Small intestine (tissue), 7 donors: ENCODE measurements around the gene ROPN1B. TPM values are rescaled to one million over a fixed set of nuclear protein-coding genes. Genes with fewer than 3 reads are reported as not detected.
"Not testable (repeated sequence)": the region's sequence is repeated elsewhere in the genome, so short reads cannot be mapped to it uniquely, and the experiment has no call there.

Experiments used
- DNase-seq, 2 donors: peaks; one replicate each; pipeline versions ENCODE4 v3.0.0 to v3.0.0-alpha.2; 2013
- FAIRE-seq: peaks from 2 replicates; lab custom pipeline; 2012; peaks lifted over from hg19 to GRCh38; lab: Jason Lieb, UNC
- H3K27ac ChIP-seq, 3 donors: one replicate each; pipeline ENCODE4 v1.5.1; 2013; ENCODE audit warnings: low read length in 2 of 3, mild to moderate bottlenecking in 2 of 3, control low read depth in 1 of 3, inconsistent platforms in 1 of 3, low read depth in 1 of 3, moderate library complexity in 1 of 3
- H3K27me3 ChIP-seq, 3 donors: one replicate each; pipeline ENCODE4 v1.6.1; 2013; ENCODE audit warnings: low read length in 3 of 3, inconsistent platforms in 1 of 3; ENCODE audit not compliant: control insufficient read depth in 3 of 3, insufficient read depth in 3 of 3
- H3K36me3 ChIP-seq, 3 donors: one replicate each; pipeline ENCODE4 v1.6.1; 2013; ENCODE audit warnings: low read length in 3 of 3, inconsistent platforms in 1 of 3, low read depth in 1 of 3, mild to moderate bottlenecking in 1 of 3, moderate library complexity in 1 of 3; ENCODE audit not compliant: control insufficient read depth in 3 of 3, insufficient read depth in 2 of 3
- H3K4me1 ChIP-seq, 3 donors: one replicate each; pipeline ENCODE4 v1.6.1; 2013; ENCODE audit warnings: low read length in 2 of 3, inconsistent platforms in 1 of 3, low read depth in 1 of 3, mild to moderate bottlenecking in 1 of 3, moderate library complexity in 1 of 3; ENCODE audit not compliant: control insufficient read depth in 3 of 3, insufficient read depth in 2 of 3
- H3K4me3 ChIP-seq, 3 donors: one replicate each; pipeline ENCODE4 v1.5.1; 2013; ENCODE audit warnings: low read length in 3 of 3, control low read depth in 1 of 3, inconsistent platforms in 1 of 3, low read depth in 1 of 3, mild to moderate bottlenecking in 1 of 3, moderate library complexity in 1 of 3
- H3K9me3 ChIP-seq, 2 donors: one replicate each; pipeline ENCODE4 v1.6.1; 2013; ENCODE audit warnings: low read depth in 1 of 2, low read length in 1 of 2; ENCODE audit not compliant: control insufficient read depth in 2 of 2, insufficient read depth in 1 of 2
- WGBS, 3 donors: extraction: QIAGEN DNeasy Blood & Tissue Kit; methylation state at CpG; one replicate each; pipeline ENCODE4 v1.1.7; 2013; 5-methylcytosine and 5-hydroxymethylcytosine counted together
- polyA plus RNA-seq, 4 donors: library from polyadenylated mRNA; stranded (reverse) in 3 of 4; unstranded in 1 of 4; fragments of 200-250 nt in 3 of 4; fragments of 120-200 nt in 1 of 4; gene quantifications; one replicate each; pipeline versions ENCODE4 v1.2.1 to v1.2.3, GENCODE V29; 2013
- donor health status: healthy with polysubstance abuse.
- donor health status: control.
- donor health status: control.
- donor health status: Bipolar disorder and iron deficiency.
- donor health status: healthy.

ROPN1B gene
- polyA plus RNA-seq, 4 donors, result 0.06 to 0.07 TPM; not detected in 2

- no peak overlapping the region for H3K27ac ChIP-seq
- H3K9me3 ChIP-seq, result no peaks in the 10 kb centered on the region
- WGBS, 3 donors, result 77 to 85% (median 79%) methylated on average over 11 of the region's 11 CpGs
- H3K4me3 ChIP-seq, result no peak overlapping the region
- H3K36me3 ChIP-seq, result no peaks in the 10 kb centered on the region
- FAIRE-seq, result no peak
- H3K27me3 ChIP-seq, result peaks cover 0 to 14% (median 13%) of the 10 kb centered on the region in 3 donors
- no peak for DNase-seq
- no peaks in the 10 kb centered on the region for H3K4me1 ChIP-seq
Observed at GRCh38 chr3:125960456-125961288, 8.3 kb upstream of the ROPN1B start.

DNA sequence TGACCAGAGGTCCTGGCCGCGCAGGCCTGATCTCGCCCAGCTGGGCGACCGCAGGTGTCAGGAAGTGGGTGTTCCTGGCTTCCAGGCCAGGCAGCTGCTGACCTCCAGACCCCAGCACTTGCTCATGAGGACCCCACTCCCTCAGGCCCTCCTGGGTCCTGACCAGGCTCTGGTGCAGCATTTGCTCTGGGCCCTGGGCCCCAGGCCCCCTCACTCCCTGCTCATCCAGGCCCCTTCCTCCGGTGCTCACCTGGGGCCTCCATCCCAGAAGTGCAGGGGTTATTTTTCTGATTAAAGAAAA, 7.7 kb upstream of the ROPN1B start:
- Histone ChIP-seq H3K9me3 (no peaks in the 10 kb centered on the region), H3K4me3 (no peak overlapping the region), H3K4me1 (no peaks in the 10 kb centered on the region), H3K27me3 (peaks cover 0 to 15% (median 14%) of the 10 kb centered on the region in 3 donors), H3K27ac (no peak overlapping the region), H3K36me3 (no peaks in the 10 kb centered on the region)
- DNase-seq, result no peak
- no peak for FAIRE-seq
- WGBS, 3 donors, result 57 to 86% (median 80%) methylated on average over 6 of the region's 6 CpGs

DNA sequence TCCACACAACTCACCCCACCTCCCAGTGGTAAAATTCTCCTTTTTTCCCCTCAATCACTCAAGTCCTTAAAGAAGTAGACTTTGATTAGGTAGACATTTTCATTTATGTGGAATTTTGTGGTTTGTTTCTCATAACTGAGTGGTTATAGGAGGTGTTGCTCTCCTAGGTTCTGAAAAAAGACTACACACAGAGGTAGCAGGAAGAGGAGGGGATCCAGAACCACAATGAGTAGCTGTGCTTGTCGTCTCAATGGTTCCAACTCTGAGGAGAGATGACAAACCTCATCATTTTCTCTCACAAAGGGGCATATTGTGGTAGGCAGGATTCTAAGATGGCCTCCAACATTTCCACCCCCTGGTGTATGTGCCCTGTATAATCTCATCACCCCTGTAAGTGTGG, 5.1 kb upstream of the ROPN1B start:
- peaks cover 0 to 23% (median 11%) of the 10 kb centered on the region in 3 donors for H3K27me3 ChIP-seq
- H3K27ac ChIP-seq, FAIRE-seq, H3K9me3 ChIP-seq, H3K36me3 ChIP-seq, H3K4me1 ChIP-seq, H3K4me3 ChIP-seq, DNase-seq: not testable (repeated sequence)
- 38 to 60% (median 47%) methylated on average over 1 of the region's 1 CpG for WGBS, 3 donors

- H3K36me3 ChIP-seq, result no peaks in the 10 kb centered on the region
- WGBS, 3 donors, result 91 to 97% (median 93%) methylated on average over 3 of the region's 3 CpGs
- H3K4me3 ChIP-seq, result no peak overlapping the region
- H3K27ac ChIP-seq, result no peak overlapping the region
- FAIRE-seq, result no peak
- DNase-seq, result no peak
- H3K9me3 ChIP-seq, result no peaks in the 10 kb centered on the region
- H3K27me3 ChIP-seq, result peaks cover 0 to 24% (median 12%) of the 10 kb centered on the region in 3 donors
- H3K4me1 ChIP-seq, result no peaks in the 10 kb centered on the region
Observed at GRCh38 chr3:125965505-125965904, 3.5 kb upstream of the ROPN1B start.

DNA sequence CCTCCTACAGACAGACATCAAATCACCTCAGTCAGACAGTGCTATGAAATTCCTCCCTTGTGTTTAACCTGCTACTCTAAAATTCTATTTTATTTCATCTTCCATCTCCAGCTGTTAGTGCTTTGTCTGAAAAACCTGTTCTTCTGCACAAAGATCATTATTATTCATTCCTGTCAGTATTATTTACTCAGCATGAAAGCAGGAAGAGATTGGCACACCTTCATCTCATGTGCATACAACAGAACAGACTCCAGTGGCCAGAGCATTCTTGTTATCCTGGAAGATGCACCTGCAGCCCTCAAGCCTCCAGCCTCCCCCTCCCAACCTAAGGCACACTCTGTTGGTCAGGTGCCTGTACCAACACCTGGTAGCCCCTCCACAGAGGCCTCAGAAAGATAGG, 1.8 kb upstream of the ROPN1B start:
- H3K4me1 ChIP-seq, result no peaks in the 10 kb centered on the region
- H3K4me3 ChIP-seq, result no peak overlapping the region
- DNase-seq (no peak), FAIRE-seq (no peak)
- H3K9me3 ChIP-seq, result no peaks in the 10 kb centered on the region
- H3K27me3 ChIP-seq, result peaks cover 0 to 33% (median 11%) of the 10 kb centered on the region in 3 donors
- H3K36me3 ChIP-seq, result no peaks in the 10 kb centered on the region
- H3K27ac ChIP-seq, result no peak overlapping the region

DNA sequence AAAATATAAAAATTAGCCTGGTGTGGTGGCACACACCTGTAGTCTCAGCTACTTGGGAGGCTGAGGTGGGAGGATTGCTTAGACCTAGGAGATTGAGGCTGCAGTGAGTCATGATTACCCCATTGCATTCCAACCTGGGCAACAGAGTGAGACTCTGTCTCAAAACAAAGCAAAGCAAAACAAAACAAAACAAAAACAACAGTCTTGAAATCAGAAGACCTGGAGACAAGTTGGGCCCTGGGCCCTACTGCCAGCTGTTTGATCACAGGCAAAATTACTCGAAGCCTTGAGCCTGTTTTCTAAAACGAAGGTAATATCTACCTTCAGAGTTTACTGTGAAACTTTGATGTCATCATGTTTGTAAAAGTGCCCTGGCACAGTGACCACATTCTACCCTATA, 857 bp upstream of the ROPN1B start:
- H3K4me1 ChIP-seq, H3K36me3 ChIP-seq, H3K27ac ChIP-seq, H3K4me3 ChIP-seq, FAIRE-seq, DNase-seq, H3K9me3 ChIP-seq: not testable (repeated sequence)
- 73 to 90% (median 87%) methylated on average over 2 of the region's 2 CpGs for WGBS, 3 donors
- peaks cover 0 to 35% (median 7%) of the 10 kb centered on the region in 3 donors for H3K27me3 ChIP-seq

GRCh38 chr3:125971997-125972944, 3.3 kb downstream of the ROPN1B start:
- WGBS, 3 donors, result 2 to 7% (median 5%) methylated on average over 29 of the region's 31 CpGs
- not testable (repeated sequence) for H3K27ac ChIP-seq, H3K4me1 ChIP-seq, FAIRE-seq, H3K9me3 ChIP-seq, H3K36me3 ChIP-seq
- DNase-seq, result peak; percentile 29 to 31
- H3K4me3 ChIP-seq, result peak overlapping the region in 1 of 3 donors; percentile 25
- H3K27me3 ChIP-seq, result peaks cover 0 to 25% (median 3%) of the 10 kb centered on the region in 3 donors

DNA sequence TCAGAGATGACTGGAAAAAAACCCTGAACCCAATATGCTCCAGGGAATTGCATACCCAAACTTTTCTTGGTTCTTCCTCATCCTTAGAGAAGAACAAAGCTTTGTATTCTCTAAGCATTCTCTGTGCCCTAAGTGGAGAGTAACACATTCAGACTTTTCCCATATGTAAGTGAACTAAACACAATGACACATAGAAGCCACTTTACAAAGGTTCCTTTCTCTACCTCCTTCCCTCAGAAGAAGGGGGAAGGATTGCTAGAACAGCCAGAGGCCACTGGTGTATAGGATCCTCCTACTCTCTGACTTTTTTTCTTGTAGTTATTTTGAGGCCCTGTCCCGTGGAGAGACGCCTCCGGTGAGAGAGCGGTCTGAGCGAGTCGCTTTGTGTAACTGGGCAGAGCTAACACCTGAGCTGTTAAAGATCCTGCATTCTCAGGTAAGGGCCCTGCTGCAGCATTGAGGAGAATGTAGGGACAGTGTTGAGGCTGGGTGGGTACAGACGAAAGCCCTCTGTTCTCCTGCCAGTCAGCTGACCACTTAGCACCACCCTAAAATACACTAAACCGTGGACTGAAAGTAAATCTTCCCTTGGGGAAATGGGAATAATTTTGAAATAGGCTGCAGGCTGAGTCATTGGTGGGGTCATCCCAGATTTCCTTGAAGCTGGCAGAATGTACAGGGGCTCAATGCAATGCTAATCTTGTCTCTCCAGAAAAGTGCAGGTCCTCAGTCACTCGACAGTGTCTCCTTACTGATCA, 6.4 kb downstream of the ROPN1B start:
- H3K27ac ChIP-seq, FAIRE-seq, H3K4me3 ChIP-seq, H3K36me3 ChIP-seq, H3K4me1 ChIP-seq, DNase-seq, H3K9me3 ChIP-seq: not testable (repeated sequence)
- WGBS, 3 donors, result 71 to 79% (median 77%) methylated on average over 5 to 9 of the region's 9 CpGs
- peaks cover 0 to 13% (median 0%) of the 10 kb centered on the region in 3 donors for H3K27me3 ChIP-seq
